Astrocyte (in vitro differentiated cells and primary cell): ENCODE data around the gene RASIP1.

Experiments used
- CTCF ChIP-seq: IDR thresholded peaks from 2 replicates; pipeline ENCODE4 v1.5.1; 2011; ENCODE audit warnings: low read depth, mild to moderate bottlenecking, inconsistent platforms, low read length, moderate library complexity; ENCODE audit not compliant: insufficient read depth
- EZH2 ChIP-seq: IDR thresholded peaks from 2 replicates; pipeline ENCODE4 v1.6.1; 2012; ENCODE audit warnings: mild to moderate bottlenecking, low read length, inconsistent platforms; ENCODE audit not compliant: insufficient read depth

DNA sequence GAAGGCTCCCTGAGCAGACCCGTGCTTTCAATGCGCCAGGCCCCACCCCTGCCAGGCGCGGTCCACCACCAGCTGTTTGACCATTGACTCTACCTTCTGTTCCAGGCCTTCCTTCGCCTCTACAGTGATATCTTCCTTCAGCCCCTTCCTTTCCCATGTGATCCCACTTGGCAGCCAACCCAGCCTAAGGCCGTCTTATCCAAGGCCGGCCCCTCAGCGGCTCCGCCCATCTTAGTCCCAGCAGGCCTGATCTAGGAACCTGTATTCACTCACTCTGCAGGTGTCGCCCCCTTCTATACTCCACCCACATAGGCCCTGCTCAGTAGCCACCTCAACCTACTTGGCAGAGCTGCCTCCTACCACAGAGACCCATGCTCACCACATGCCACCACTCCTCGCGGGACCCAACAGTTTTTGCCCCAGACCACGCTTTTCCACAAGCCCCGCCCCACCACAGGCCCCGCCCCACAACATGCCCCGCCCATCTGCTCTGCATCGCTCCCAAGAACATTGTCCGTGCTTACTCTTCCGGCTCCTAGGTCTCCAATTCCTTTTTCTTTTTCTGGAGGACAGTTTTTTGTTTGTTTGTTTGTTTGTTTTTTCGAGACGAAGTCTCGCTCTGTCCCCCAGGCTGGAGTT lies 2.9 kb downstream of the RASIP1 start:
- TF ChIP-seq CTCF: no peak
- no peak for TF ChIP-seq EZH2
